Measurements from ENCODE around the gene BCO1.

The BCO1 gene

DNA sequence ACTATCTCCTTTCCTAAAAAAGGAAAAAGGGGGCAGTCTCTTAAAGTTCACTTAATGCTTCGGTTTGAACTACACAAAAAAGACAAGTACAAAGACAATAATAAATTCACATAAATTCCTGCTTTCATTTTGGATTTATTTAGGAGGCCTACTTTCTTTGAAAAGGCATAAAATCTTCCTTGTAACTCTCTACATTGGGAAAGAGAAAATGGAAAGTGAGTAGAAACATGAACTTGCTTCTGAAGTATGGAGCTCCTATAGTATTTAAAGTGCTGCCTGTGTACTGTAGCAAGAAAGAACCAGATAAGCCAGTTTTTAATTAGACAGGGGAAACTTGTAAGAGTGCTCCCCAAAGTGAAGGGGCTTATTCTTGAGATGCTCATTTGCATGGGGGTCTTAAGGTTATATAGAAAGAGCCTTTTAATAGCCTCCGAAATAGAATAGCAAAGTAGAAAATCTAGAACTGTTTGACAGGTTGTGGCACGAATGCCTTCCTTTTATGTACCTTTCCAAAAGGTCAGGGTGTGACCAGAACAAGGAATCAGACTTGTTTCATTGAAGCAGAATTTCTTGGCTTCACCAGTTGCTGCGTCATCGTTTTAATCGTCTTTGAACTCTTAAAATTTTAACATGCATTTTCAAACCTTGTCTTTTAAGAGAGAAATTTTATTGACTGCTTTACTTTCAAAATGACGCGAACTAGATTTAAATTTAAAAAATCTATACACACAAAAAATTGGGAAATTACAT lies 89.1 kb downstream of the BCO1 start:
- peaks cover 5% of the 10 kb centered on the region; the same call in 1 of the 2 replicates for H3K9me3 ChIP-seq
- no peak overlapping the region for H3K4me3 ChIP-seq
- H3K4me1 ChIP-seq: no peaks in the 10 kb centered on the region
- H3K27ac ChIP-seq: no peak overlapping the region
- peaks cover 42% of the 10 kb centered on the region; the same call in 1 of the 2 replicates for H3K36me3 ChIP-seq
- peaks cover 94% of the 10 kb centered on the region for H4K20me1 ChIP-seq
- H3K4me2 ChIP-seq: no peak overlapping the region
- no peak for TF ChIP-seq Cebpa-rat (IDR thresholded peaks at IDR 0.05)
- H3K27me3 ChIP-seq: no peaks in the 10 kb centered on the region
- H3K9ac ChIP-seq: no peak overlapping the region

- H3K4me3 ChIP-seq: no peak overlapping the region
- peaks cover 91% of the 10 kb centered on the region for H4K20me1 ChIP-seq
- H3K4me2 ChIP-seq: no peak overlapping the region
- H3K36me3 ChIP-seq: peaks cover 34% of the 10 kb centered on the region
- H3K27ac ChIP-seq: no peak overlapping the region
- H3K9me3 ChIP-seq: peaks cover 5% of the 10 kb centered on the region; the same call in 1 of the 2 replicates
- H3K9ac ChIP-seq: no peak overlapping the region
- H3K4me1 ChIP-seq: no peaks in the 10 kb centered on the region
- H3K27me3 ChIP-seq: no peaks in the 10 kb centered on the region
- TF ChIP-seq Cebpa-rat (IDR thresholded peaks at IDR 0.05): no peak
Measured at GRCh38 chr16:81329947-81330346, 91.5 kb downstream of the BCO1 start.

GRCh38 chr16:81333356-81333755 lies 94.9 kb downstream of the BCO1 start:
- Histone ChIP-seq H3K27me3 (no peaks in the 10 kb centered on the region), H4K20me1 (peaks cover 71% of the 10 kb centered on the region)
- no peak for TF ChIP-seq Cebpa-rat (IDR thresholded peaks at IDR 0.05)

DNA sequence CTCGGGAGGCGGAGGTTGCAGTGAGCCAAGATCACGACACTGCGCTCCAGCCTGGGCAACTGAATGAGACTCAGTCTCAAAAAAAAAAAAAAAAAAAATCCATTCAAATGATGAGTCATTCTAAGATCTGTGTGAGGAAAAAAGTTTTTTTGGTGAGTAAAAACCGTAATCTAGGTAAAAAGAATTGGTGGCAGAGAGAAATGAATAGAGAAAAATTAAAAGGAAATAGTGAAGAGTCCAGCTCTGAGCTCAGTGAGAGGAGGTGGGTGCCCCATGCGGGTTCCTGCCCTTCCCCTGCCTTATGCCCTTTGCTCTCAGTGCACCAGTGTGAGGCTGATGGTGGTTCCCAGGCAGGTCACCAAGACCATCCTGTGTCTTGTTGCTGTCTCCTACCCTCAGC lies 97.2 kb downstream of the BCO1 start:
- H3K9me3 ChIP-seq: peaks cover 14% of the 10 kb centered on the region
- H3K4me1 ChIP-seq: no peaks in the 10 kb centered on the region
- H3K4me2 ChIP-seq: no peak overlapping the region
- H4K20me1 ChIP-seq: peaks cover 49% of the 10 kb centered on the region; the same call in 1 of the 2 replicates
- no peak for TF ChIP-seq Cebpa-rat (IDR thresholded peaks at IDR 0.05)
- H3K27me3 ChIP-seq: no peaks in the 10 kb centered on the region
- H3K36me3 ChIP-seq: peaks cover 56% of the 10 kb centered on the region
- H3K4me3 ChIP-seq: no peak overlapping the region
- no peak overlapping the region for H3K9ac ChIP-seq
- no peak overlapping the region for H3K27ac ChIP-seq

More at GRCh38 chr16:81333356-81333755, 94.9 kb downstream of the BCO1 start:
- Histone ChIP-seq H3K9me3 (peaks cover 5% of the 10 kb centered on the region; the same call in 1 of the 2 replicates), H3K9ac (no peak overlapping the region), H3K27ac (no peak overlapping the region), H3K36me3 (peaks cover 43% of the 10 kb centered on the region), H3K4me3 (no peak overlapping the region), H3K4me2 (no peak overlapping the region), H3K4me1 (no peaks in the 10 kb centered on the region)

GRCh38 chr16:81337097-81337496 lies 98.6 kb downstream of the BCO1 start:
- Histone ChIP-seq H3K27me3 (no peaks in the 10 kb centered on the region), H3K4me3 (no peak overlapping the region), H3K4me2 (no peak overlapping the region), H3K9ac (no peak overlapping the region), H3K36me3 (peaks cover 48% of the 10 kb centered on the region), H4K20me1 (peaks cover 39% of the 10 kb centered on the region; the same call in 1 of the 2 replicates), H3K27ac (no peak overlapping the region), H3K4me1 (no peaks in the 10 kb centered on the region), H3K9me3 (peaks cover 23% of the 10 kb centered on the region)
- TF ChIP-seq Cebpa-rat (IDR thresholded peaks at IDR 0.05): no peak
